PFSK-1 (cell line): ENCODE measurements around the gene CPT1A.

Experiments
- FOXP2 ChIP-seq: optimal IDR thresholded peaks from 2 replicates; pipeline ENCODE3; 2011; ENCODE audit warnings: borderline replicate concordance, control low read depth, inconsistent platforms; ENCODE audit not compliant: insufficient read depth; ENCODE audit errors: extremely low read length, extremely low read depth
- POLR2AphosphoS5 ChIP-seq: IDR thresholded peaks from 2 replicates; pipeline ENCODE4 v1.6.1; 2012; ENCODE audit warnings: low read depth, mild to moderate bottlenecking, control low read depth, low read length, moderate library complexity
- TAF1 ChIP-seq: IDR thresholded peaks from 2 replicates; pipeline ENCODE4 v1.6.1; 2012; ENCODE audit warnings: low read length, control low read depth, borderline replicate concordance; ENCODE audit not compliant: insufficient read depth
- TF ChIP-seq, protein P1 (sequence below), 2 experiments: IDR thresholded peaks; 2 replicates each; pipeline versions ENCODE4 v1.6.1 to v1.8.0; 2011 to 2012; ENCODE audit warnings: low read depth in 2 of 2, low read length in 2 of 2, control low read depth in 1 of 2, inconsistent platforms in 1 of 2, mild to moderate bottlenecking in 1 of 2, moderate library complexity in 1 of 2; ENCODE audit not compliant: insufficient read depth in 1 of 2

- TF ChIP-seq POLR2AphosphoS5 (no peak), FOXP2 (no peak), TAF1 (no peak)
- TF ChIP-seq, protein P1, sequence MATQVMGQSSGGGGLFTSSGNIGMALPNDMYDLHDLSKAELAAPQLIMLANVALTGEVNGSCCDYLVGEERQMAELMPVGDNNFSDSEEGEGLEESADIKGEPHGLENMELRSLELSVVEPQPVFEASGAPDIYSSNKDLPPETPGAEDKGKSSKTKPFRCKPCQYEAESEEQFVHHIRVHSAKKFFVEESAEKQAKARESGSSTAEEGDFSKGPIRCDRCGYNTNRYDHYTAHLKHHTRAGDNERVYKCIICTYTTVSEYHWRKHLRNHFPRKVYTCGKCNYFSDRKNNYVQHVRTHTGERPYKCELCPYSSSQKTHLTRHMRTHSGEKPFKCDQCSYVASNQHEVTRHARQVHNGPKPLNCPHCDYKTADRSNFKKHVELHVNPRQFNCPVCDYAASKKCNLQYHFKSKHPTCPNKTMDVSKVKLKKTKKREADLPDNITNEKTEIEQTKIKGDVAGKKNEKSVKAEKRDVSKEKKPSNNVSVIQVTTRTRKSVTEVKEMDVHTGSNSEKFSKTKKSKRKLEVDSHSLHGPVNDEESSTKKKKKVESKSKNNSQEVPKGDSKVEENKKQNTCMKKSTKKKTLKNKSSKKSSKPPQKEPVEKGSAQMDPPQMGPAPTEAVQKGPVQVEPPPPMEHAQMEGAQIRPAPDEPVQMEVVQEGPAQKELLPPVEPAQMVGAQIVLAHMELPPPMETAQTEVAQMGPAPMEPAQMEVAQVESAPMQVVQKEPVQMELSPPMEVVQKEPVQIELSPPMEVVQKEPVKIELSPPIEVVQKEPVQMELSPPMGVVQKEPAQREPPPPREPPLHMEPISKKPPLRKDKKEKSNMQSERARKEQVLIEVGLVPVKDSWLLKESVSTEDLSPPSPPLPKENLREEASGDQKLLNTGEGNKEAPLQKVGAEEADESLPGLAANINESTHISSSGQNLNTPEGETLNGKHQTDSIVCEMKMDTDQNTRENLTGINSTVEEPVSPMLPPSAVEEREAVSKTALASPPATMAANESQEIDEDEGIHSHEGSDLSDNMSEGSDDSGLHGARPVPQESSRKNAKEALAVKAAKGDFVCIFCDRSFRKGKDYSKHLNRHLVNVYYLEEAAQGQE (IDR thresholded peaks at IDR 0.05; ENCODE audit: insufficient read depth in 1 of 2, low read depth in 2 of 2, low read length in 2 of 2): no peak
These were observed 24.2 kb downstream of the CPT1A start for GRCh38 chr11:68817554-68817953.
